NB4 (cell line): ENCODE results near the gene ATP8B2.

Experiments
- DNase-seq: peaks from one replicate; pipeline ENCODE4 v3.0.0; 2010; ENCODE audit warnings: low read depth
- H3K4me3 ChIP-seq: one replicate; pipeline ENCODE4 v1.5.1; 2011; ENCODE audit warnings: mild to moderate bottlenecking, low read depth, low read length, moderate library complexity
- CTCF ChIP-seq: IDR thresholded peaks from one replicate; pipeline ENCODE4 v1.5.1; 2012; ENCODE audit warnings: low read depth, low read length
- MAX ChIP-seq: IDR thresholded peaks from 2 replicates; pipeline ENCODE4 v1.6.1; 2011; ENCODE audit warnings: low read depth, low read length
- MYC ChIP-seq: IDR thresholded peaks from 2 replicates; pipeline ENCODE4 v1.6.1; 2011; ENCODE audit warnings: low read depth, low read length
- POLR2A ChIP-seq: IDR thresholded peaks from 2 replicates; pipeline ENCODE4 v1.6.1; 2011; ENCODE audit warnings: mild to moderate bottlenecking; ENCODE audit not compliant: insufficient read length; ENCODE audit errors: extremely low read depth

ATP8B2 gene

GRCh38 chr1:154329551-154330131, 4.3 kb downstream of the ATP8B2 start:
- no peak overlapping the region for H3K4me3 ChIP-seq
- DNase-seq = no peak
- no peak for TF ChIP-seq CTCF
- TF ChIP-seq POLR2A = no peak
- TF ChIP-seq MAX = no peak

- H3K4me3 ChIP-seq = no peak overlapping the region
- no peak for DNase-seq
- TF ChIP-seq POLR2A (no peak), CTCF (no peak), MAX (no peak), MYC (no peak)
Observed at GRCh38 chr1:154330669-154331068, 5.3 kb downstream of the ATP8B2 start.

- no peak for DNase-seq
- TF ChIP-seq MYC (no peak), MAX (no peak), POLR2A (no peak), CTCF (no peak)
- H3K4me3 ChIP-seq = no peak overlapping the region
Observed at GRCh38 chr1:154334079-154335024, 9.0 kb downstream of the ATP8B2 start.

GRCh38 chr1:154335025-154335714, 9.8 kb downstream of the ATP8B2 start:
- TF ChIP-seq CTCF (peak; percentile 76), MYC (peak; percentile 15; the same call in 1 of the 2 replicates), MAX (peak; percentile 56), POLR2A (no peak)
- no peak overlapping the region for H3K4me3 ChIP-seq
- DNase-seq = peak; percentile 86

GRCh38 chr1:154337253-154337894, 12.0 kb downstream of the ATP8B2 start:
- H3K4me3 ChIP-seq = no peak overlapping the region
- TF ChIP-seq POLR2A (no peak), MYC (no peak), MAX (no peak), CTCF (no peak)
- DNase-seq = no peak
